GM19455 (cell line): ENCODE results near the gene PARVA.

Experiments used
- ATAC-seq: cut with Tn5 transposase; IDR thresholded peaks from one replicate; pipeline ENCODE4 v1.9.1; 2021; ENCODE audit not compliant: unreplicated experiment

Gene PARVA

DNA sequence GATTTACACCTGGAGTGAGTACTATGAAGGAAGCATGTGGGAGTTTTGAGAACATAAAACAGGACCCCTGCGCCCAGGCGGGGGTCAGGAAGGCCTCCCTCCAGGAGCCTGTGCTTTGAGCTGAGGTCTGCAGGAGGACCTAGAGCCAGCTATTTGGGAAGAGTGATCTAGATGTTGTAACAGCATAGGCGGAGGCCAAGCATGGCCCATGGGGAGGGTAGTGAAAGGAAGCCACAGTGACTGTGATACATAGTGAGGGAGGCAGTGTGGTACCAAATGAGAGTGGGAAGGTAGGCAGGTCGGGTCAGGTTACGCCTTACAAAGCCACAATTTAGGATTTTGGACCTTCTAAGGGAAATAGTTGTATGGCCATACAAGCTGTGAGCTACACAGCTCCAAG, 147.5 kb downstream of the PARVA start:
- no peak for ATAC-seq

- no peak for ATAC-seq
These were observed 148.2 kb downstream of the PARVA start for GRCh38 chr11:12525466-12526055.

- no peak for ATAC-seq
These were observed 149.4 kb downstream of the PARVA start for GRCh38 chr11:12526789-12527188.

- no peak for ATAC-seq
These were observed 151.1 kb downstream of the PARVA start for GRCh38 chr11:12528487-12528886.

DNA sequence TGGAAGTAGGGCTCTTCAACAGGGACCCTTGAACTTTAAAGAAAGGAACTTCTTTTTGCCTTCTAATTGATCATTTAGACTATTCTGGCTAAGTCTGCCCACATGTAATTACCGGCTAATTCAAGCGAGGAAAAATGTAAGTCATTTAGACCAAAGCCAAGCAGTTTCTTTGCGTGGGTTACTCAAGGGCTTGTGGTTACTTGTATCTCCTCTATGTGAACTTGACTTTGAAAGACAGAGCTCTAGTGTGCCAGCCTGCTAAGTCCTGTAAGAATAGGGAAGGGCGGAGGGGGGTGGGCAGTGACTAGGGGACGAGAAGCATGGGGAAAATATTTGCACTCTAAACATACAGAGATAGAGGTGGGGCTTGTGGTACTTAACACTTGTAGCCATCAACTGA, 151.7 kb downstream of the PARVA start:
- ATAC-seq, result no peak

GRCh38 chr11:12529793-12530192, 152.4 kb downstream of the PARVA start:
- ATAC-seq, result no peak

DNA sequence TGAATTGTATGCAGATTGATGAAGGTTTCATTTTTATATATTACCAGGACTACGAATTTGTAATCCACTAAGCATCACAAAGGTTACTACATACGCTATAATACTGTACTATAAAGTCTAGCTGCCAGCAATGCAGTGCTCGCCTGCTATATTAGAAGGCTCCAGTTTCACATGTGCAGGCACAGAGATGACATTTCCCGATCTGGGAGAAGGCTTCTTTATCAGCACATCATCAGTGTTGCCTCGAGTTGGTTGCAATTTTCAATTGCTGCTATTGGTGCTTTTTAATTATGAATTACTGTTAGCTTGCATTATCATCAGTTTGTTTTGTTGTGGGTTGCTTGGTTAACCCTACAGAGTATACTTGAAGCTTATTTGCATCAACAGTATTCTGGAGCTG, 153.6 kb downstream of the PARVA start:
- ATAC-seq, result no peak

DNA sequence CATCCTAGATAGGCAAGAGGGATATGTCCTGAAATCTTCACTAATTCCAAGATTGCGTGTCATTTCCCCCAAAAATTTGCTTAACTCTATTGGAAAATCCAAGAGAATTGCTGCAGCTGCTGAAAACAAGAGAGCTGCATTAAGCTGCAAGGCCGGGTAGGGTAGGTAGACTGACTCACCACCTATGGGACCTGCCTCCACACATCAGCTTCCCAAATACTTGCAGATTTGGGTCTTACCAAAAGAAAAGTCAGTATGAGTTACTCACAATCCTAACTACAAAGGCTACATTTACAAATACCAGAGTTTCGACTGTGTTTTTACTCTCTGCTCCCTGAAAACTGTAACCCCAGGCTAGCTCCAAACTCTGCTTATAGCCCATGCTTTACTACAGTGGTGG, 154.3 kb downstream of the PARVA start:
- no peak for ATAC-seq

- no peak for ATAC-seq
These were observed 155.2 kb downstream of the PARVA start for GRCh38 chr11:12532580-12532979.

GRCh38 chr11:12534549-12534948, 157.2 kb downstream of the PARVA start:
- no peak for ATAC-seq

DNA sequence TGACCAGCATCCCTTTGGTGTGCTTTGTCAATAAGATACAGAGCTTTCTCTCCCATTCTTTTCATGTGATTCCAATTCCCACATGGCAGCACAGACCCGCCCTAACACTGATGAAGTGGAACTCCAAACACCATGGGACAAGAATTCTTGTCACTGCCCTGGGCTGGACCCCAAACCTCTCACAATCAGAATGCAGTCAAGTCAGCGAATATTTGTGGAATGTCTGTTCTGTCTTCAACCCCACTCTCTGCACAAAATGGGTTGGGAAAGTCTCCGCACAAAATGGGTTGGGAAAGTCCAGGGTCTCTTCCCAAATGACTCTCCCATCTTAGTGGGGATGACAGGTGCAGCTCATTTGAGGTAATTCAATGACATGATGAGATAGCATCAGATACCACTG, 157.9 kb downstream of the PARVA start:
- ATAC-seq, result no peak

- no peak for ATAC-seq
These were observed 159.2 kb downstream of the PARVA start for GRCh38 chr11:12536566-12536965.

GRCh38 chr11:12537778-12538401, 160.5 kb downstream of the PARVA start:
- no peak for ATAC-seq

DNA sequence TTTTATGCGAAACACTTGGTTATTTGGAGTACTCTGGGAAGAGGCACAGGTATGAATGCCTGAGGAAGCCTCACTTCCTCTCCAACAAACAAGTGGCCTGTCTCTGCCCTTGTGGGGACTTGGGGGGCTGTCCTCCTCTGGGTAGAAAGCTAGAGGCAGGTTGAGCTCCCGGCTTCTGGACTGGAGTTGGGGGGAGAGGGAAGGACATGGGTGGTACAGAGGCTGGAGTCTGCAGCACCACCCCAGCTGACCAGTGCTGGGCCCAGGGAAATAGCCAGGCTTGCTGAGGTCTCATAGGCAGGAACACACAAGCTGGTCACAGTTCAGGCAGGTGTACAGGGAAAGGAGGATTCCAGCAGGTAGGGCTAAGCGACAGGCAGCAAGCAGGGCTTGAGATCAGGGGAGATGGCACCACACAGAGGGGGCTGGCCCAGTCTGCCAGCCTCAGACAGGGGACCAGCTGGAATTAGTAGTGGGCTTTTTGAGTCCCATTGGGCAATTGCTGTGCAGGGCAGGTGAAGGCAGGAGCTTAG, 161.6 kb downstream of the PARVA start:
- ATAC-seq, result no peak

DNA sequence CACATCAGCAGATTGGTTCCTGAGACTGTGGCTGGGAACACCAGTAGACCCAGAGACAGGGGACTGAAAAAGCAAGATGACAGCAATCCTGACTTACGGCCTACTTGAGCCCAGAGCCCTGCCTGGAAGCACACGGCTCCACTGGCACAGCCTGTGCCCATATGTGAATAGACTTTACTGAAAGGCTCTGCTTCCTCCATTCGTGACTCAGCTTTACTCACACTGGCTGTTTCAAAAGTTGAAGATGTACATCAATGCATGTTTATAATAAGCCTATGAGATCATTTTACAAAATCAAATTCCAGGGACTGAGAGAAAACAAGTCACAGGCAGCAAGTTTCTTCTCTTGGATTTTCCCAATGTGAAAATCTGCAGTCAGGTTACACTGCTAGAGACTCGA, 162.2 kb downstream of the PARVA start:
- no peak for ATAC-seq

GRCh38 chr11:12540075-12540680, 162.8 kb downstream of the PARVA start:
- ATAC-seq, result no peak

DNA sequence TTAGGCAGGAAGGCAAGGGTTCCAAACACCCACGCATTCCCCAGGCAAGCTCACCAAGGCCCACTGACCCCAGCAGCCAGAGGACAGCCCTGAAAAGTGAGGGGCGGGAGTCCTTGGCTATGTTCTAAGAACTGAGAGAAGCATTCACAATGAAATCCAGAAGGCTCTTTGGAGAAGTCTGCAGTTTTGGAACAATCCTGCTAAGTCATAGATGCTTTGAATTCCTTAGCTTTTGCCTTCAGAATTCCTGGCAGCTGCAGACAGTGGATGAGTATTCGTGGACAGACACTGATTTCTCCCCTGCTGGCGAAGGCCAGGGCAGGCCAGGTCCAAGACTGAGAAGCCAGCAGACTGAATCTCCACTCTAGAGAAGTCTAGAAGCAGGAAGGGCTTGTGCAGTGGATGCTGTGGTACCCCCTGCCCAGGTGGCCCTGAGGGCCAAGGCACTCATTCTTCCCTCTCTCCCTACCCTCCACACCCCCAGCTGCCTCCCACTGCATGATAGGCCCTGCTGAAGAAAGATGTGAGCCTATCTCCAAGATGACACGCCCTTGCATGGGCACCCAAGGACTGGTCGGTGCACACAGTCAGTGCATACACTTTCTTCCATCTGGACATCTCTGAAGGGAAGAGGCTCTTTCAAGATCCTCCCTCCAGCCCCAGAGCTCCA, 163.7 kb downstream of the PARVA start:
- no peak for ATAC-seq

GRCh38 chr11:12541583-12542151, 164.3 kb downstream of the PARVA start:
- no peak for ATAC-seq

GRCh38 chr11:12542186-12542935, 165.0 kb downstream of the PARVA start:
- ATAC-seq, result no peak

DNA sequence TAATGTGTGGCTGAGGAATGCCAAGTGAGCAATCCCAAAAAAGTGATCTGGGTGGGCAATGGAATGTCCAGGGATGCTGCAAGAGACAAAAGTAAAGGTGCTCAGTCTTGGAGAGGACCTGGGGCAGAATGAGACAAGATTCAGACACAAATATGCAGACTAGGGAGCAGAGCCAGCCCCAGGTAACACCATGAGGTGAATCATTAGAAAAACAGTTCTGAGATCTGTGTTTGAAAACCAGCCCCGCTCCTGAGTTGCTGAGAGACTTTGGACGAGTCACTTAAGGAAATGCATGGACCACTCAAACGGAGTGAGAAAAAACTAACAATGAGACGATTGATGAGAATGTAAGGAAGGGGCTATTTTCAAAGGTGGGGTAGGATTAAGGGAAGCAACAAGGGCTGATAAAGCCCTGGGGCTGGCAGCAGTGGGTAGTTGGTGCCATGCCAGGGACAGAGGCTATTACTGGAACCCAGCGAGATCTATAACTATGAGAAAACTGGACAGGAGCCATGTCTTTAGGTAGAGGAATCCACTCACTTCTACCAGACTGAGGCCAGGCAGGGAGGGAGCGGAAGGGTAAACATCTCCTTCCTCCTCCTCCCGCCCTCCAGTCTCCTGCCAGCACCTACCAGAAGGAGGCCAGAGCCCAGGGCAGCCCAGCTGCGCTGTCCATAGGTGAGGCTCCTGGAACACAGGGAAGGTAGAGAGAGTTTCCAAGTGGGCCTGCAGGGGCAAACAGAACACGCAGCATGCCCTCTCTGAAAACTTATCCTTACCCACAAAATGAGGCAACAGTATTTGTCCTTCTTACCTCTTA, 166.4 kb downstream of the PARVA start:
- no peak for ATAC-seq
